GM03348 (cell line): ENCODE results near the gene TDRD7.

Experiments
- DNase-seq: peaks from one replicate; pipeline ENCODE4 v3.0.0; 2012; ENCODE audit warnings: low spot score

The TDRD7 gene

DNA sequence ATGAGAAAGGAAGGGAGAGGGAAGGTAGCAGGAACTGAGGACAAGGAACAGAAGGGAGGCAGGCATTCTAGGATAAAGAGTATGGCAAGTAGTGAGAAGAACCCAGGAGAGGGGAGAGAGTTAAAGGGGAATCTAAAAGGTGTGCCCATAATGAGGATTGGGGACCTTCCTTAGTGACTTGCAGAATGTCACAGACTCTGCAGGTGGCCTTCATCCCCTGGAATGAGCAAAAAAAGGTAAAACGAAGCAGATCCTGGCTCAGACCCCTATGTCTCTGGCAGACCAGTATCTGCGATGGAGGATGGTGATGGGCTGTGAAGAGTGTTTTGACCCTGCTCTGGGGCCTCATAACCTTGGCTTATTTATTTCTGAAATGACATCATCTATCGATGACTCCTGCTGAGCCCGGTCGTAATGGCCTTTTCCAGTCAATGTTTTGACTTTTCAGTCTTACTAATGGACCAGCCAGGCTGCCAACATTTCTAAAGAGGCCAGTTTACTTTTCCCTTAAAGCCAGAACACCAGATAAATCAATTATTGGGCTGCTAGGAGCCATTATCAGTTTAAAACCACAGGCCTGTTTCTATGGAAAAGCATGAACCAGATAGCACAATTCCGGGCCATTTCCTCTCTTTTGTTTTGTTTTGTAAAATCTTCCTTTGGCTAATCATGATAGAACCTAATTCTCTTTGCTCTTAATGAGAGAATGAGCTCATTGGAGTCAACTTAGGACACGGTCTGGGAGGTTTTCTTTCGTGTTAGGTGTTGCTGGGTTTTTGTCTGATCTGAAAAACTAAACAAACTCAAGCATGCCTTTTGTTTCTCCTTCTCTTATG, 92.7 kb downstream of the TDRD7 start:
- no peak for DNase-seq

GRCh38 chr9:97505845-97506244, 93.9 kb downstream of the TDRD7 start:
- no peak for DNase-seq

- DNase-seq = no peak
Observed at GRCh38 chr9:97506306-97506705, 94.4 kb downstream of the TDRD7 start.

DNA sequence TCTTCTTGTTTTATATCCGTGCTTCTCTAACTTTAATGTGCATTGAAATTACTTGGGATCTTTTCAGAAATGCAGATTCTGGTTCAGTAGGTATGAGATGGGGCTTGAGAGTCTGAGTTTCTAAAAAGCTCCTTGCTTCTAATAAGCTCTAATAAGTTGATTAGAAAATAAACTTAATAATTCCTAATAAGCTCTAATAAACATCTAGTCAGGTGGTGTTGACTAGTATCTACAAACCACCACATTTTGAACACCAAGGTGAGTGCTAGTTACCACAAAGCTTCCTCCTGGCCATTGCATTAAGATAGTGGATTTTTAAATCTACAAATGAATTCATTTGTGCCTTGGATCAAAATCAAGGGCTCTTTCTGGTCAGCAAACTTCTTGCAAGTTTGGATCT, 94.9 kb downstream of the TDRD7 start:
- DNase-seq = no peak

DNA sequence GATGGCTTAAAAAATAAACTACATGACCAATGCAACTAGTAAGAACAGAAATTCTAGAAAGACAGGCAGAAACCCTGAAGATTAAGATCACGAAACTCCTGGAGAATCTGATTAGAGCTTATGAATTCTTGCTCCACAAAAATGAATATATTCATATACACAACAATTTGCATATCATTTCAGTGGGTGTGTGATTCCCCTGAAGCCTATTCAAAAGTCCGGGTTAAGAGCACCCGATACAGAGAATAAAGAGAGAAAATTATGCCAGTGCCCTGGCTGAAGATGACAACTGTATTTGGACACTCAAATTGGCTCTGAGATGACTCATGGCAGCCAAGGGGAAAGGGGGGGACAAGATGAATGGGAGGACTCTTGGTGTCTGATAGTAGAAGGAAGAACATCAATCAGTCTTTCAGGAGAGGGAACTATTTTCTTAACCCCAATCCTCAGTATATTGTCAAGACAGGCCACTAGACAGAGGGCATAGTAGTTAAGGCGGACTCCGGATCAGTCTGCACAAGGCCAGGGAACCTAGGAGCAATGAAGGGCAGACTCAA, 95.6 kb downstream of the TDRD7 start:
- DNase-seq = no peak

DNA sequence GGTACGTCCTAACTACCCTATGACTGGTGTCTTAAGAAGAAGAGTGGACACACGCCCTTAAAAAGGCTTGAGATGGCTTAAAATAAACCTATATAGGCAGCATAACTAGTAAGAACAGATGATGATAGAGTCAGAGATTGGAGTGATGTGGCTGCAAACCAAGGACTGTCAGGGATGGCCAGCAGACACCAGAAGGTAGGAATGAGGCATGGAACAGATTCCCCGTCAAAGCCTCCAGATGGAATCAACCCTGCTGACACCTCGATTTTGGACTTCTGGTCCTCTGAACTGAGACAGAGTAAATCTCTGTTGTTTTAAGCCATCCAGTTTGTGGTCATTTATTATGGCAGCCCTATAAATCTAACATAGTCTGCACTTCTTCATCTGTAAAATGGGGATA, 97.0 kb downstream of the TDRD7 start:
- DNase-seq = no peak

- no peak for DNase-seq
Observed at GRCh38 chr9:97510797-97511654, 99.1 kb downstream of the TDRD7 start.

DNA sequence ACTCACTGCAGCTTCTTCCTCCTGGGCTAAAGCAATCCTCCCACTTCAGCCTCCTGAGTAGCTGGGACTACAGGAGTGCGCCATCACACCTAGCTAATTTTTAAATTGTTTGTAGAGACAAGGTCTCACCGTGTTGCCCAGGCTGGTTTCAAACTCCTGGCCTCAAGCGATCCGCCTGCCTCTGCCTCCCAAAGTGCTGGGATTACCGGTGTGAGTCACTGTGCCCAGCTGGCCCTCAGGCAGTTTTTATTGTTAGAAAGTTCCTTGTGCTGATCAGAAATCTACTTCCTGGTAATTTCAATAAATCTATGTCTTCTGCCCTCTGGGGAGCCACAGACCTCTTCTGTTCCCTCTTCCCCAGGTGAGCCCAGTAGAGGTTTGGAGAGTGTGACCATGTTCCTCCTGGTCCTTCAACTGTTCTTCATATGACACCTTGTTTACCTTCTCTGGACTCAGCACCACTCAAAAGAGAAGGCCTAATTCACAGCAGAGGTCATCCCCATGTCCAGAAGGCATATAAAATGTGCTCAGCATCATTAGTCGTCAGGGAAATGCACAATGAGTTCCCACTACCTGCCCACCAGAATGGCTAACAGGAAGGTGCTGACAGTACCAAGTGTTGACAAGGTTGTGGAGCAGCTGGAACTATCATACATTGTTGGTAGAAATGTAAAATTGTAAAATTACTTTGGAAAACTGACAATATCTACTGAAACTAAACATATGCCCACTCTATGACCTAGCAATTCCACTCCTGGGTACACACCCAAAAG, 99.9 kb downstream of the TDRD7 start:
- DNase-seq = no peak

DNA sequence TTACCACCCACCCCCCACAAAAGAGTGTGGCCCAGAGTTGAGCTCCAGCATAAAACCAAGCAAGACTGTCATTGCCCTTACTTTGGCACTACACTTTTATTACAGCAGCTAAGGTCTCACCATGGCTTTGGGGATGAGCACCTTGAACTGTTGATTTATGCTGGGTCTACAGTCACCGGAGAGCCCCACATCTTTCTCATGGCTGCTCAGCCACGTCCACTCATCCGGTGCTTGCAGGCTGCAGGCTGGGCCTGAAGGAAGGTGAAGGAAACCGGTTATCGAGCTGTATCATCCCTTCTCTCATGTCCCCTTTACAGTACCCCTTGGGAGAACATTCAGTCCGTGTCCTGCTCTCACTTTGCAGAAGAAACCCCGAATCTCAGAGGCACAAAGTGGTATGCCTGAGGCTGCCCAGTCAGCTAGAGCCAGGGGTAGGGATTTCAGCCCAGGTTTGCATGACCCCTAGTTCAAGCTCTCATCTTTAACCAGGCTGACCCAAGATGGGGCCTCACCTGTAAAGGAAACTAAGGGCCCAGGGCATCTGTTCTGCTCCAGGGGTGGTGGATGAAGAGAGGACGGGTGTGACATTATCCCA, 101.2 kb downstream of the TDRD7 start:
- no peak for DNase-seq

DNA sequence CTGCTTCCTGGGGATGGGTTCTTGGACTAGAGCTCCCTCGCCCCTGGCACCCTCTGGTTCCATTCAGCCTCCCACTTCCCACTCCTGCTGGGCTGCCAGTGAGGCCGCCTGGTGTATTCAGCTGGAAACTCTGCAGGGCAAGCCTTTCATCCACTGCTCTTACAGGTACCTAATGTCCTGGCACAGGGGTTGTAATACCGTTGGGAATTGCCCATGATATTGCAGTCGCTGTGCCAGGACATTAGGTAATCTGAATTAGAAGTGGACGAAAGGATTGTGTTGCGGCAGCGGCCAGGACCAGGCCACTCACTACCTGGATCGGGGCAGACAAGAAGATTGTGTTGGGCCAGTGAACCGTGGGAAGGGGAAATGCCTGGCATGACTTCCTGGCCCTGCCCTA, 102.6 kb downstream of the TDRD7 start:
- DNase-seq = no peak

DNA sequence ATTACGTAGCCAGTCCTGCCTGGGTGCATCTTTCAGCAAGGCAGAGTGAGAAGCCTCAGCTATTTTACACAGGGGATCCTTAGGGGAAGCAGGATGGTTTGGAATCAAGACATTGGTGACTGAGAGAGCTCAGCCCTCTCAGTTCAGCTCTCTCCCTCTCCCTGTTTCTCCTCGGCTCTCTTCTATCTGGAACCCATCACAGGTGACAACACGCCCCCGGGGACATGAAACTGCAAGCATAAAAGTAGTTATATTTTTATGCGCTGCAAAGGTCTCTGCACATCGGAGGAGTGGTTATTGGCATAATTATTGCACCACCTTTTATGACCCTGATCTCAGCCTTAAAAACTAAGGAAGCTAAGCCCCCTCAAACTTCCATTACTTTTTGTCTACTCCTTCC, 103.8 kb downstream of the TDRD7 start:
- no peak for DNase-seq

GRCh38 chr9:97516111-97516510, 104.2 kb downstream of the TDRD7 start:
- no peak for DNase-seq

DNA sequence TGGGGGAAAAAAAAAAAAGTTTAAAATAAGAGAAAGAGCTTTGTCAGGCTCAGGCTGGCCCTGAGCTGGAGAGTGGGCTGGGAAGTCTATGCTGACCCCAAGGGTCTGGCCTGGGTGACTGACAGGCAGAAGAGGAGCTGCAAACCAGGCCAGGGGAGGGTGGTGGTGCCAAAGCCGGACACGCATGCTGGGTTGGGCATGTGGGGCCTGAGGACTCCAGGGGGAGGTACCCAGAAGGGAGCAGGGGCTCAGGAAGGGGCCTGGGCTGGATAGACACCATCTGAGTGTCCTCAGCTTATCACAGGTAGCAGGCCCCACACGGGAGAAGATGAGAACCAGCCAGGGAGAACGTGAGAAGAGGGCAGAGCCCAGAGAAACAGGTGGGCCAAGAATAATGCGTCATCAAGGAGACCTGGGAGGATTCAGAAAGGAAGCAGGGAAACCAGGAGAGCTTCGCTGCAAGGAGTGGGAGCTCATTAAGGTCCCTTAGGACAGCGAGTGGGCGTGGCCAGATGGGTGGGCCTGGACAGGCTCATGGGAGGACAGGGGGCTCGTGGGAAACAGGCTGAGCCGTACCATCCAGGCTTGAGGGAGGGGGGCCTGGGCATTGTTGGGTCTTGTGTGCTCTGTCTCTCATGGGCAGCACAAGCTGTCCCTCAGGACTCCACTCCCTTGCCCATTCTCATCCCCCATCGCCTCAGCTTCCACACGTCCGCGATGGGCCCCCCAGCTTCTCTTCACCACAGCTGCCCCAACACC, 105.6 kb downstream of the TDRD7 start:
- no peak for DNase-seq

GRCh38 chr9:97518166-97518908, 106.4 kb downstream of the TDRD7 start:
- no peak for DNase-seq

GRCh38 chr9:97518909-97519307, 107.0 kb downstream of the TDRD7 start:
- DNase-seq = peak; percentile 66

DNA sequence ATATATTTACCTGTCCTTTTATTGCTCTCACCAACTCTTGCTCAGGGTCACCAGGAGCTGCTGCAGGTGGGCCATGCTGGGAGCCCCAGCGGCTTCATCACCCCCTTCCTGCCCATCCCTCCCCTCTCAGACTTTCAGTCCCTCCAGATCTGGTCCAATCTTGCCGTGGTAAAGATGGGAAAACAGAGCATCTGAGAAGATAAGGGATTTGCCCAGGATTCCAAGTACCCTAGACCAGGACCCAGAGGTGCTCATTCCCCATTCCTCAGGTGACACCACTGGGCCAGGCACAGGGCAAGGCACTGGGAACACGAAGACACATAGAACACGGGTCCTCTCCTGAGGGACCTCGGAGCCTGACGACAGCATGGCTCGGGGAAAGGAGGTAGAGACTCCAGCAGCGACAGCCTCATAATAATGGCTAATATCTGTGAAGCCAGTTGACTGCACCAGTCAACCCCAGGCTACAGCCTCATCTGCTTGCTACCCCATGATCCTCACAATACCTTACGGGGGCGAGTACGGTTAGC, 107.6 kb downstream of the TDRD7 start:
- DNase-seq = no peak

DNA sequence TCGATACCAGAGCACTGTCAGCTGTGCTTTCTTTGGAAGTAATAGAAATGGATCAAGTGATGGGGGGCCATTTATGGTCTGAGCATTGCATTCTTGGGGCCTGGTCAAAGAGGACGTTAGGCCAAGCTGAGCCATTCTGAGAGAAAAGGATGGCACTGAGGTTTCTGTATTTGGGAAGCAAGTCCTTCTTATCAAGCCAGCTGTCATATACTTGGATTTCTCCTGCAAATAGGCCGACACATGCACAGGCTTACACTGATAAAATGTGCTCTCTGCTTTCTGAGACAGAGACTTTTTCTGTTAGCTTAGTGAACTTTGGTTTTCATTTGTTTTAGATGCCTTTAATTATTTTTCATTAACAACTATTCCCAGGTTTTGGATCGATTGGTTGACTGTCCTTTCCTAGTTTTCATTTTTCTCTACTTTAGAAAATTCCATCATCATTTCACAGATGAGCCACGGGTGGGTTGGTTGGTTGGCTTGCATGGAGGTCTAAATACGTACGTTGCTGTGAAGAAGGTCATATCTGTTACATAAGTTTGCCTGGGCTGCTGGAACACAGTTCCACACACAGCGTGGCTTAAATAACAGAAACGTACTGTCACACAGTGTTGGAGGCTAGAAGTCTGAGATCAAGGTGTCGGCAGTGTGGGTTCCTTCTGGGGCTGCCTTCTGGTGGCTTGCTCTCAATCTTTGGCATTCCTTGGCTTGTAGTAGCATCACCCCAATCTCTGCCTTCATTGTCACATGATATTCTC, 109.9 kb downstream of the TDRD7 start:
- DNase-seq = no peak

DNA sequence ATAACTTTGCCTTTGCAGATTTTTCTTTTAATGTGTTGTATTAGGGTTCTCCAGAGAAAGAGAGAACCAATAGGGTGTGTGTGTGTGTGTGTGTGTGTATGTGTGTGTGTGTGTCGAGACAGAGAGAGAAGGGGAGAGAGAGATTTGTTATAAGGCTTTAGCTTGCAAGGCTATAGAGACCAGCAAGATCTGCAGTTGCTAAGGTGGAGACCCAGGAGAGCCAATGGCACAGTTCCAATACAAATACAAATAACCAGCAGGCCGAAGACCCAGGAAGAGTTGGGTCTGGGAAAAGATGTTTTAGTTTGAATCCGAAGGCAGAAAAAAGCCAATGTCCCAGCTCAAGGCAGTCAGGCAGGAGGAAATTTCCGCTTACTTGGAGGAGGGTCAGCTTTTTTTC, 112.5 kb downstream of the TDRD7 start:
- DNase-seq = no peak

DNA sequence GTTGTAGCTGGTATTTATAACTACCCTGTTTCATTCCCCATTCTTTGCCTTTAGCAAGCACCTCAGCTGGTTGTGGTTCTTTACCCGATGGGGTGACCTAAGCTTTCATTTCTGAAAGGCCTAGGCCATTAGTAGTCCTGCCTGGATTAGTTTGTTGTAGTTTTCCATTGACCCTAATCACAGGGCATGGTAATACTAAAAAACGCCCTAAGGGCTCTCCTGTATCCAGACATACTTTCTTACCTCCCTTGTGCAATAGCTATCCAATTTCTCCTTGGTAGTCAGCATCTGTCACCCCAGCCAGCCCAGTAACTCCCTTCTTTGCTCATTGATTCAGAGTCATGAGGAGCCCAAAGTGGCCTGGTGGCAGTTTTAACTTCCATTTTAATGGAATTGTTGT, 113.6 kb downstream of the TDRD7 start:
- no peak for DNase-seq
